ENCODE results near the gene KLF6.

Gene KLF6

DNA sequence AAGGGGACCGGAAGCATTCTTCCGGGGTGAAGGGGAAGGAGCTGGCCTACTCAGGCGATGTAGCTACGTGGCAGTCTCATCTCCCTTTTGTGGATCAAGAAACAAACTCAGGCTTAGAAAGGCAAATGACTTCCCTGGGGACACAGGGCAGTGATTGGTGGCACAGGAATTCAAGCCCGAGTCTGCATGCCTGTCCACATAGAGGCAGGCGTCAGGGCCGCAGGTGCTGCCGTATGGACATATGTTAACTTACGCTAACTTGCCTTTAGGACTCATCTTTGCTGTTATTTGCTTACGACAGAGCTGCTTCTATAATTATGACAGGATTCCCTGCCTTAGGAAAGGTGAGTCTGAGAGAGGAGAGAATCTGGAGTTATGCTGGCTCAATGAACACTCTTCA is 42.3 kb upstream of the KLF6 start:
- Histone ChIP-seq H3K9me2 (ENCODE audit: low read depth, low read length) (no peaks in the 10 kb centered on the region), H3K79me2 (ENCODE audit: insufficient read depth, low read length) (no peaks in the 10 kb centered on the region), H3K4me3 (ENCODE audit: low read depth, low read length, poor library complexity, severe bottlenecking) (no peak overlapping the region), H3K9me3 (ENCODE audit: low read length) (no peaks in the 10 kb centered on the region), H3K4me2 (ENCODE audit: low read length) (no peak overlapping the region), H3K36me3 (ENCODE audit: insufficient read depth, low read length) (no peaks in the 10 kb centered on the region; the same call in 1 of the 2 replicates), H4K20me1 (ENCODE audit: insufficient read depth, low read length) (no peaks in the 10 kb centered on the region), H3K9ac (ENCODE audit: low read length) (no peak overlapping the region), H3F3A (ENCODE audit: insufficient read depth, low read length) (no peaks in the 10 kb centered on the region), H3K27ac (ENCODE audit: low read depth, low read length, poor library complexity, severe bottlenecking) (no peak overlapping the region), H2AFZ (ENCODE audit: low read length) (no peak overlapping the region), H3K4me1 (ENCODE audit: insufficient read depth, low read length, severe bottlenecking) (peaks cover 14% of the 10 kb centered on the region), H3K27me3 (ENCODE audit: insufficient read depth, low read length) (no peaks in the 10 kb centered on the region)
- TF ChIP-seq, protein P1, sequence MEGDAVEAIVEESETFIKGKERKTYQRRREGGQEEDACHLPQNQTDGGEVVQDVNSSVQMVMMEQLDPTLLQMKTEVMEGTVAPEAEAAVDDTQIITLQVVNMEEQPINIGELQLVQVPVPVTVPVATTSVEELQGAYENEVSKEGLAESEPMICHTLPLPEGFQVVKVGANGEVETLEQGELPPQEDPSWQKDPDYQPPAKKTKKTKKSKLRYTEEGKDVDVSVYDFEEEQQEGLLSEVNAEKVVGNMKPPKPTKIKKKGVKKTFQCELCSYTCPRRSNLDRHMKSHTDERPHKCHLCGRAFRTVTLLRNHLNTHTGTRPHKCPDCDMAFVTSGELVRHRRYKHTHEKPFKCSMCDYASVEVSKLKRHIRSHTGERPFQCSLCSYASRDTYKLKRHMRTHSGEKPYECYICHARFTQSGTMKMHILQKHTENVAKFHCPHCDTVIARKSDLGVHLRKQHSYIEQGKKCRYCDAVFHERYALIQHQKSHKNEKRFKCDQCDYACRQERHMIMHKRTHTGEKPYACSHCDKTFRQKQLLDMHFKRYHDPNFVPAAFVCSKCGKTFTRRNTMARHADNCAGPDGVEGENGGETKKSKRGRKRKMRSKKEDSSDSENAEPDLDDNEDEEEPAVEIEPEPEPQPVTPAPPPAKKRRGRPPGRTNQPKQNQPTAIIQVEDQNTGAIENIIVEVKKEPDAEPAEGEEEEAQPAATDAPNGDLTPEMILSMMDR (IDR thresholded peaks at IDR 0.05; ENCODE audit: low read length): no peak
- no peak for TF ChIP-seq EZH2 (IDR thresholded peaks at IDR 0.05; ENCODE audit: borderline replicate concordance, low read length)

DNA sequence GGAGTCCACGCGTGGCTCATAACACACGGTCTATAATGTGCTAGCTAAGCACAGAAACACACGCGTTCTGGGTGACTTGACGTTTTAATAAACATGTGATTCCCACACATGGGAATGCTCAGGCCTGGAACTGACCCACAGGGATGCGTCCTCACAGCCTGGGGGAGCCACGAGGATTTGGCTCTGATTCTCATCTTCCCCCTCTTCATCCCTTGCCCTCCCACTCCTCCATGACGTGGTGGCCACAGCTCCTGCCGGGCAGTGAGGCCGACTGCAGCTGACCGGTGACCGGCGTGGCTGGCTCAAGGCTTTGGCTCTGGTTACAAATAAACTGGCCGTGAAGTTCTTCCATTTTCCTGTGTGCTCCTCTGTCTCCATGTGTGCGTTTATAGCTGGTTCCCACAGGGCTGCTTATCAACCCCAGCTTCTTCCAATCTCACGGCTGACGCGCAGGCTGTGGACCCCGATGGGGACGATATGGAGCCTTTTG is 40.9 kb upstream of the KLF6 start:
- no peaks in the 10 kb centered on the region for H3K79me2 ChIP-seq (ENCODE audit: insufficient read depth, low read length)
- no peak overlapping the region for H3K9ac ChIP-seq (ENCODE audit: low read length)
- no peaks in the 10 kb centered on the region for H3K9me3 ChIP-seq (ENCODE audit: low read length)
- H3F3A ChIP-seq (ENCODE audit: insufficient read depth, low read length): no peaks in the 10 kb centered on the region
- TF ChIP-seq EZH2 (IDR thresholded peaks at IDR 0.05; ENCODE audit: borderline replicate concordance, low read length): no peak
- TF ChIP-seq, protein P1 (IDR thresholded peaks at IDR 0.05; ENCODE audit: low read length): no peak
- H3K4me2 ChIP-seq (ENCODE audit: low read length): no peak overlapping the region
- H3K4me1 ChIP-seq (ENCODE audit: insufficient read depth, low read length, severe bottlenecking): peaks cover 14% of the 10 kb centered on the region
- H3K27ac ChIP-seq (ENCODE audit: low read depth, low read length, poor library complexity, severe bottlenecking): no peak overlapping the region
- no peak overlapping the region for H3K4me3 ChIP-seq (ENCODE audit: low read depth, low read length, poor library complexity, severe bottlenecking)
- H2AFZ ChIP-seq (ENCODE audit: low read length): no peak overlapping the region
- H3K36me3 ChIP-seq (ENCODE audit: insufficient read depth, low read length): no peaks in the 10 kb centered on the region; the same call in 1 of the 2 replicates
- no peaks in the 10 kb centered on the region for H3K27me3 ChIP-seq (ENCODE audit: insufficient read depth, low read length)
- no peaks in the 10 kb centered on the region for H4K20me1 ChIP-seq (ENCODE audit: insufficient read depth, low read length)
- H3K9me2 ChIP-seq (ENCODE audit: low read depth, low read length): no peaks in the 10 kb centered on the region

DNA sequence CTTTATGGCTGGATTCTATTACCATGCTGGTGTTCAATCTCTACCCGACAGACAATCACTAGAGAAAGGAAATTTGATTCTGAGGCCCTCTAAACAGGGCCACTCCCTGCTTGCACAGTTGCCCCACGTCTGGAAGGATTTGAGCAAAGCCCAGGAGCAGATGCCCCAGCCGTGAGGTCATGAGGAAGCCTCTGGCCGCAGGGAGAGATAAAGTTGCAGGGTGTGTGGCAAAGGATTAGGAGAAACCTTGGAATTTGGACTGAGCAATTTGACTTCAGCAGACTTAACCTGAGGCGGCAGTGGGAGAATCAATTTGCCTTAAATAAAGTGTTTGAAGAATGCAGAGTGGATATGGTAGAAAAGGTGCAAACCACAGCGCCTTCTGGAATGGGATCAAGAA is 40.2 kb upstream of the KLF6 start:
- Histone ChIP-seq H3K27me3 (ENCODE audit: insufficient read depth, low read length) (no peaks in the 10 kb centered on the region), H2AFZ (ENCODE audit: low read length) (no peak overlapping the region), H3K4me1 (ENCODE audit: insufficient read depth, low read length, severe bottlenecking) (peaks cover 14% of the 10 kb centered on the region), H3K4me3 (ENCODE audit: low read depth, low read length, poor library complexity, severe bottlenecking) (no peak overlapping the region), H3K27ac (ENCODE audit: low read depth, low read length, poor library complexity, severe bottlenecking) (no peak overlapping the region), H3K36me3 (ENCODE audit: insufficient read depth, low read length) (no peaks in the 10 kb centered on the region; the same call in 1 of the 2 replicates), H3K9me3 (ENCODE audit: low read length) (no peaks in the 10 kb centered on the region), H3K4me2 (ENCODE audit: low read length) (no peak overlapping the region), H4K20me1 (ENCODE audit: insufficient read depth, low read length) (no peaks in the 10 kb centered on the region), H3K9ac (ENCODE audit: low read length) (no peak overlapping the region), H3F3A (ENCODE audit: insufficient read depth, low read length) (no peaks in the 10 kb centered on the region), H3K9me2 (ENCODE audit: low read depth, low read length) (no peaks in the 10 kb centered on the region), H3K79me2 (ENCODE audit: insufficient read depth, low read length) (no peaks in the 10 kb centered on the region)
- TF ChIP-seq, protein P1 (IDR thresholded peaks at IDR 0.05; ENCODE audit: low read length): no peak
- TF ChIP-seq EZH2 (IDR thresholded peaks at IDR 0.05; ENCODE audit: borderline replicate concordance, low read length): no peak

Data from OCI-LY1 (cell line).